HTR-8/SVneo (cell line): ENCODE results near the gene L3MBTL4.
"Not testable (repeated sequence)": the region's sequence is repeated elsewhere in the genome, so short reads cannot be mapped to it uniquely, and the experiment has no call there.

Source experiments
- DNase-seq: peaks from one replicate; pipeline ENCODE4 v3.0.0; 2011; ENCODE audit warnings: low spot score, mixed read lengths; ENCODE audit not compliant: insufficient read length
- FAIRE-seq: peaks from 2 replicates; lab custom pipeline; 2011; peaks lifted over from hg19 to GRCh38; lab: Jason Lieb, UNC

The L3MBTL4 gene

DNA sequence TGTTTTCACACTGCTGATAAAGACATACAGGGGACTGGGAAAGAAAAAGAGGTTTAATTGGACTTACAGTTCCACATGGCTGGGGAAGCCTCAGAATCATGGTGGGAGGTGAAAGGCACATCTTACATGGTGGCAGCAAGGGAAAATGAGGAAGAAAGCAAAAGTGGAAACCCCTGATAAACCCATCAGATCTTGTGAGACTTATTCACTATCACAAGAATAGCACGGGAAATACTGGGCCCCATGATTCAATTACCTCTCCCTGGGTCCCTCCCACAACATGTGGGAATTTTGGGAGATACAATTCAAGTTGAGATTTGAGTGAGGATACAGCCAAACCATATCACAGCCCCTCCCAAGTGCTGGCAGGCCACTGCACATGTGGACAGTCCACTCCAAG lies 278.8 kb downstream of the L3MBTL4 start:
- FAIRE-seq, DNase-seq: not testable (repeated sequence)

GRCh38 chr18:6135029-6135428 lies 279.7 kb downstream of the L3MBTL4 start:
- not testable (repeated sequence) for FAIRE-seq, DNase-seq

DNA sequence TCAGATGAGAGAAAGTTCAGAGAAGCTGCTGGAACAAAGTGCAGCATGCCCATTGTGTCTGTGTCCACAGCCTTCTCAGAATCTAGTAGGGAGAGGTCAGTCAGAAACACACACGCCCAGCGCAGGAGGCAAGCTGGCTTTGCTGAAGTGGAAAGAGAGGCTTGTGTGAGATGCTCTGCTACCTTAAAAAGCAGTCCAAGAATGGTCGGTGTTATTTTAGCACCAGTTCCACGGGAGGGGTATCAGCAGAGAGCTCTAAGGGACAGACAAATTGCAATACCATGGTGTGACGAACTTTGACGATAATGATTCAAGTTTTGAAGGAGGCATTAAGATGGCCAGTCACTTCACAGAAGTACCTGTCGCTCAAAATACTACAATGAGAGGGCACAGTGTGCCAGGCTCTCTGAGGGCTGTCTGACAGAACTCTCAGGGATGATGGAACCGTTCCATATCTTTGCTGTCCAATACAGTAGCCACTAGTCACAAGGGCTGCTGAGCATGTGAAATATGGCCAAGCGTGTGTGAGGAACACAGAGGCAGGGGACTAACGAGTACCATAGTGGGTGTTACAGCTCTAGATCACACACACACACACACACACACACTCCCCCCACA lies 281.9 kb downstream of the L3MBTL4 start:
- DNase-seq (no peak), FAIRE-seq (no peak)

DNA sequence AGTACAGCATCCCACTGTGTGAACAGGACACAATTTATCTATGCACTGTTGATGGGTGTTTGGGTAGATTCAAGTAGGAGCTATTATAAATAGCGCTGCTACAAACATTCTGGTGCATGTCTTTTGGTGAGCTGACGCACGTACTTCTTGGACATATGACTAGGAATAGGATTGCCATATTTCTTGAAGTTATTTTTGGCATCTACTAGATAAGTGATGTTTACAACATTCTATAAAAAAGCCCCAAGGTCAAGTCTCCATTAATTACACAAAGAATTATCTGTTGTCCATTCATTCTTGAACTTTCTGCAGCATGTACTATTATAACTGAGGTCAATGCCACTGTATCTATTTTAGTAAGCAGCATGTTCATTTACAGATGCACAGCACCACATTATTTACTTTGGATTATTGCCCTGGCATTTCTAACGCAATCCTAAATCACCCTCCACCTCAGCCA lies 293.9 kb downstream of the L3MBTL4 start:
- DNase-seq (no peak), FAIRE-seq (no peak)

GRCh38 chr18:6119761-6120160 lies 294.9 kb downstream of the L3MBTL4 start:
- FAIRE-seq (no peak), DNase-seq (no peak)

DNA sequence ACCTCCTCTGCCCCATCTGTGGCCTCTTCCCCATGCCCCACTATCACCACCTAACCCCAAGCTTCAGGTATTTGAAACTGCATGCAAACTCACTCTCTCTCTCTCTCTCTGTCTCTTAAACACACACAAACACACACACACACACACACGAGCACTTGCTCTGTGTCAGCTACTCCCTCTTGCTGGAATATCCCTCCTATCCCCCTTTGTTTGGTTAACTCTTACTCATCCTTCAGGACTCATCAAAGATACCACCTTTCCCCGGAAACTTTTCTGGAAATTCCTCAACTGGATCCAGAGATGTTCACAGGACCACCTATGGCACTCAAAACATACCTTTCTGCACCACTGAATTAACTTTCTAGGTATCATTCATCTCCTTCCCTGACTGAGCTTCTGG lies 296.6 kb downstream of the L3MBTL4 start:
- FAIRE-seq = no peak
- DNase-seq = no peak

GRCh38 chr18:6115710-6116109 lies 299.0 kb downstream of the L3MBTL4 start:
- FAIRE-seq (no peak), DNase-seq (no peak)

DNA sequence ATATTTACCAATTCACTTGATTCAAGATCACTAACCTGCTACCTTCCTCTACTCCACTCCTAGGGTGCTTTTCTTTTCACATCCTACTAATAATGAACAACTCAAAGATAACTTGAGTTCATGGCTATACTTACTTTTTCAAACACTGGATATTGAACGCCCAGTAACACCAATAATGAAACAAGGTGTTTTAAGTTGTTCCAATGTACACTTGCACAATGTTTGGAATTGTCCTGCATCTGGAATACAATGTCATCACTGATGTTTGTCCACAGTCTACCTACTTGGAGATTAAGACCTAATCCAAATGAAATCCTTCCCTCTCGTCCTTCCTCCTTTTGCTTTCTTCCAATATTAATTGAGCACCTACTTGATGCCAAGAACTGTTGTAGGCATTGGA lies 301.1 kb downstream of the L3MBTL4 start:
- DNase-seq (no peak), FAIRE-seq (no peak)

- DNase-seq = no peak
- FAIRE-seq = no peak
These were observed 303.0 kb downstream of the L3MBTL4 start for GRCh38 chr18:6111726-6112125.

DNA sequence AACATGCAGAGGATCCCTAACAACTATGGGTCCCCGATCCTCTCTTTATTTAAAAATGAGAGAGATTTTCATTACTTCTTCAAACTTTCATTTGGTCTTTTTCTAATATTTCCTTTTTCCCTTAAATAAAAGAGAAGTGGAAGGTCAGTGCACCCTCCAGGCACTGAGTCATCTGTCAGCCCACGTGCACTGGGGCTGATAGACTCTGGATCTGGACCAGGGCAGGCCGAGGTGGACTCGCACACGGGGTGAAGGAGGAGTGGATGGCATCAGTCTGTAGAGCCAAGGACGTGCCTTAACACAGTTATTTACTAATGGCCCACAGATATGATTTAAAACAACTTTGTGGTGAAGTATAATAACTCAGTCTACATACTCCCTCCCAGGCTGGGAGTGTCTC lies 305.0 kb downstream of the L3MBTL4 start:
- DNase-seq = no peak
- no peak for FAIRE-seq

DNA sequence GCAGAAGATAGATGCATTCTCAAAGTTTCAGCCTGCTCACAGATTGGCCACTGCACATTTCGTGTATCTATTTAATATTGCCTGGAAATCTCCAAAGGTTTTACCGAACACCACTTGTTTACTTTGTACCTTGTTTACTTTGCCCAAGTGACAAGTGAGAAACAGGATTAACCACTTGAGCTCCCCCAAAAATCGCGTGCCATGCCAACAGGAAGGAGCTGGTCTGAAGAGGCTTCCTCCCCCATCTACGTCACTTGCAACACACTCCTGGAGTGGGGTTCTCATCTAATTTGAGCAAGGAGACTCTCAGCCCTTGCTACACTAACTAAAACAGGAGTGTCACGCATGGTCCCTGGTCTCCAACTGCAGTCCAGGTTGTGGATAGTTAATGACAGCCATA lies 306.9 kb downstream of the L3MBTL4 start:
- FAIRE-seq = no peak
- no peak for DNase-seq

DNA sequence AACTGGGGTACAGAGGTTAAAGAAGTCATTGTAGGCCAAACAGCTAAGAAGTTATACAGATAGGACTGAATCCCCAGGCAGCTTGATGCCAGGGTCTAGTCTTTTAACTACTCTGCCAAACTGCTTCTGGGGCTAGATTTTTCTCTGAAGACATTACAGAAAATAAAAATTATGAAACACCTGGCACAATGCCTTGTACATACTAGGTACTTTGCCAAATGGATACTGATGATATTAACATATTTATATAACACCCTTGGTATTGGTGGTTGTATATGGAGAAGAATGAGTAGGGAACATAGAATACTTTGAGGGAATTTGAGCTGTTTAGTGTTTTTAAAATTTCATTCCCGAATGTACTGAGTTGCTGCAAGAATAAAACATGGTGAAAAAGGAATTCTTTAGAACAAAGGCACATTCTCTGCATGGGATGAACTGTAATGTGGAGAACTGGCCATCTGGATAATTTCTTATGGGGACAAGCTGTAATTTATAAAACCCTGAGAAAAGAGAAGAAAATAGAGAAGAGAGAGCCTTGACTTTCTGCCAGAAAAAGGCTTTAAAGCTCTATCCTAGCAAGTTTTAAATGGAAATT lies 308.5 kb downstream of the L3MBTL4 start:
- no peak for FAIRE-seq
- DNase-seq = no peak

DNA sequence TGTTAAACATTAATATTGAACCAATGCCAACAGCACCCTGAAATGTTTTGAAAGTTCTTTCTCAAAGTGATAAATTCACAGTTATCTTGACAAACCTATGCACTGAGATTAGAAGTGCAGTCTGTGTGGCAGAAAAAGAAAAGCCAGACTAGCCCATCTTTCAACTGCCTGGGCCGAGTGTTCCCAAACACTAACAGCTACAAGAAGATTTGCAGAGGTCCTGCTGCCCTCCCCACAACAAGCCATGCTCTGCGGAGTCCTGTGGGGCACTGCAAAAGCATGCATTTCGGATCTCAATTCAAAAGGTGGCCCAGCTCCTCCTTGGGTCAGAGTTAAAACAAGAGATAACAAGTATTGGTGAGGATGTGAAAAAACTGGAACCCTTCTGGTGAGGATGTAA lies 311.0 kb downstream of the L3MBTL4 start:
- no peak for FAIRE-seq
- no peak for DNase-seq

- no peak for FAIRE-seq
- no peak for DNase-seq
These were observed 318.0 kb downstream of the L3MBTL4 start for GRCh38 chr18:6096730-6097129.

DNA sequence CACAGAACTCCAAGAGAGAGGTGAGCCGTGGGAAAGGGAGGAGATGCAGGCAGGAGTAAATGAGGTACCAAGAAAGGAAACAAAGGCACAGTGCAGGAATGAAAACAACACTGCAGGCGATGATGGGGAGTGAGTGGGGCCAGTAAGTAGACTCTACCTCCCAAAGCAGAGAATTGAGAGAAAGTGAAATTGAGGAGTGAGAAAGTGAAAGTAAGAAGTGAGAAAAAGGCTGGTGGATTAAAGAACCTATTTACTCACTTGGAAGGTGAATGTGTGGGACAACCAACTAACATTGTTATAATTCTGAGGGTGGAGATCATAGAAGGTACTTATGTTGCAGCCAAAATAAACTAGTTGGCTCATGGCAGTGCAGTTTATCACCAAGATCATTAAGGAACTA lies 326.3 kb downstream of the L3MBTL4 start:
- FAIRE-seq = no peak
- no peak for DNase-seq

DNA sequence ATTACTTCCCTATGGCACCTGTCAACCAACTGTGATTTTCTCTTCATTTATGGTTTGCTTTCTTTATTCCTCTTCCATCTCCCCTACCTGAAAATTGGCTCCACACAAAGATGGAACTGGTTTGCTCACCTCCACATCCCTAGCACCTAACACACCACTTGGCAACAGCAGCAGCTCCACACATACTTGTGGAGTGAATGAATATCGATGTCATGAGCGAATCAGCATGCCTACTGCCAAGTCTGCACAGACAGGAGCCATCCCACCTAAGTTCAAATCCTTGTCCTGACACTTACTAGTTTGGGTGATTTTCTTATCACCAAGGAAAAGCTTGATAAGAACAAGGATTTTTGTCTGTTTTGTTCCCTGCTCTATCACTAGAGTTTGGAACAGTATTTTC lies 328.0 kb downstream of the L3MBTL4 start:
- FAIRE-seq (no peak), DNase-seq (no peak)

DNA sequence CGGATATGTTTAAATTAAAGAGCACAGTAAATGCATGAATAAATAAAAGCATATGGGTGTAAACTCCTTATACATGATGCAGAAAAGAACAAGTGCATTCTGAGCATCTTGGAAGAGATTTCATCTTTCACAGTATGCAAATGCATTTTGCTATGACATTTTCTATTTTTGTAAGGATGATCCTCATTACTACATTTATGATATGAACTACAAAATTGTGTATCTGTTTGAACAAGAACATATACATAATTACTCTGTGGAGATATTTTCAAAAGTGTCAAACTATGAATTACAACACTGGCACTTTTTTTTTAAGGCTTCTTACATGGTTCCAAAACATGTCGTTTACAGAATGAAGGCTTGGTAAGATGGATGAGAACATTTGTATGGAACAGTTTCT lies 335.3 kb downstream of the L3MBTL4 start:
- FAIRE-seq = no peak
- no peak for DNase-seq

- no peak for DNase-seq
- no peak for FAIRE-seq
These were observed 335.8 kb downstream of the L3MBTL4 start for GRCh38 chr18:6078877-6079276.

DNA sequence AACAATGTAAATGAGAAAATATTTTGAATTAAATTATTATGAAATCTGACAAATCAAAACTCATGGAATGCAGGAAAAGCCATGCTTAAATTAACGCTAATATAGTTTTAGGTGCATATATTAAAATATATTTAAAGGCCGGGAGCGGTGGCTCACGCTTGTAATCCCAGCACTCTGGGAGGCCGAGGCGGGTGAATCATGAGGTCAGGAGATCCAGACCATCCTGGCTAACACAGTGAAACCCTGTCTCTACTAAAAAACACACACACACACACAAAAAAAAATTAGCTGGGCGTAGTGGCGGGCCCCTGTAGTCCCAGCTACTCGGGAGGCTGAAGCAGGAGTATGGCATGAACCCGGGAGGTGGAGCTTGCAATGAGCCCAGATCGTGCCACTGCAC lies 342.3 kb downstream of the L3MBTL4 start:
- DNase-seq, FAIRE-seq: not testable (repeated sequence)

- no peak for FAIRE-seq
- no peak for DNase-seq
These were observed 345.2 kb downstream of the L3MBTL4 start for GRCh38 chr18:6069539-6069938.

DNA sequence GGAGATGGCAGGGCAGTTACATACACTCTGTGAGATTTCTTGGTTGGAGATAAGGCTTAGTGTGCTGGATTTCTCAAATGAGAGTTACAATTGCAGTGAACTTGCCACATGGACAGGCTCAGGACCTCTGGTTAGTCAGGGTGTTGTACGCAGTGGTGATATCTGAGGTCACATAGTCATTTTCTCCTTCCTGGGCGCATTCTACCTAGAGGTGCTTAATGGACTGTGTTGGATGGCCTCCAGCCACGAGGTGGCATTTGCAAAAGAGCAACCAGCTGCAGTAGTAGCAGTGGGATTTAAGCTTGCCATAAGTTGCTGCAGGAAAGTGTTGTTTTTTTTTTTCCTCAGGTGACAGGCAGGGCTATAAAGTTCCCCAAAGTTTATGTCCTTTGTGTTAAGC lies 345.6 kb downstream of the L3MBTL4 start:
- FAIRE-seq (no peak), DNase-seq (no peak)

DNA sequence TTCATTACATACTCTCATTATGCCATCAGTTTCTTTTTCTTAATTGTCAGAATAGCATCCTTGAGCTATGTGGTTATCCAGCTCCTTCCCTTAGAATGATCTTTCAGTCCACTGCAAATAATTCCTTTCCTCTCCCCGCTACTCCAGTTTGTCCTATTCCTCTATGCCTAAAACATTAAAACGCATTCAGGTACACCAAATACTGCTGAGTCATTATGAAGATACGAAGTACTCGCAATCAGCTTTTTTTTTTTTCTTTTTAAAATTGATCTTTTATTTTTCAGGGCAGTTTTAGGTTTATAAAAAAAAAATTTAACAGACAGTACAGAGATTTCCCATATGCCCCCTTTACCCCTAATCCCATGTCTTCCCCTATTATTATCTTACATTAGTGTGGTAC lies 354.6 kb downstream of the L3MBTL4 start:
- no peak for DNase-seq
- FAIRE-seq = no peak
